ES-I3 (cell line): Measurements from ENCODE around the gene NAA25.
"Not testable (repeated sequence)": the region's sequence is repeated elsewhere in the genome, so short reads cannot be mapped to it uniquely, and the experiment has no call there.

Experiments
- H3K36me3 ChIP-seq: 2 replicates; pipeline ENCODE4 v1.6.1; 2013; ENCODE audit warnings: mild to moderate bottlenecking, low read length, control low read depth, moderate library complexity; ENCODE audit not compliant: insufficient read depth
- H3K4me1 ChIP-seq: 2 replicates; pipeline ENCODE4 v1.6.1; 2013; ENCODE audit warnings: mild to moderate bottlenecking, control low read depth, low read length; ENCODE audit not compliant: insufficient read depth
- H3K9ac ChIP-seq: 2 replicates; pipeline ENCODE4 v1.6.1; 2013; ENCODE audit warnings: low read depth, mild to moderate bottlenecking, low read length, moderate library complexity
- H3K9me3 ChIP-seq: 2 replicates; pipeline ENCODE4 v1.6.1; 2013; ENCODE audit warnings: mild to moderate bottlenecking, low read length, moderate library complexity; ENCODE audit not compliant: control insufficient read depth, insufficient read depth

Gene NAA25

DNA sequence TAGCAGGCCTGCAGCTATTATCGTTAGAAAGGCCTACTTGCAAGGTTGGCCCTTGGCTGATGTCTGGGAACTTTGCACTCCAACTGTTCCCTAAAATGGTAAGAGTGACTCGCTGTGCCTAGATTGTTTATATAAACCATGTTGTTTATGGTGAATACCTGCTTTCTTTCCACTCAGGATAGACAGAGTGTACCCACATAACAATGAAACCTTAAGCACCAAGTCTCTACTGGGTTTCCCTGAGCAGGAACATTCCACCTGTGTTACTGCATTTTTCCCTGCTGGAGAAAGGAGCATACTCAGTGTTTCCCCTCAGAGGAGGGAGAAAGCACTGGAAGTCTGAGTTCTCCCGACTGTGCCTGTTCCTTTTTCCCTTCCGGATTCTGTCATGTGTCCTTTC lies 62.6 kb downstream of the NAA25 start:
- H3K9ac ChIP-seq, result no peak overlapping the region
- H3K4me1 ChIP-seq, result no peaks in the 10 kb centered on the region
- H3K9me3 ChIP-seq, result no peaks in the 10 kb centered on the region
- peaks cover 31% of the 10 kb centered on the region for H3K36me3 ChIP-seq

GRCh38 chr12:112036614-112037013 lies 72.0 kb downstream of the NAA25 start:
- not testable (repeated sequence) for H3K9me3 ChIP-seq, H3K4me1 ChIP-seq, H3K9ac ChIP-seq
- H3K36me3 ChIP-seq, result peaks cover 30% of the 10 kb centered on the region

- no peaks in the 10 kb centered on the region; the same call in 1 of the 2 replicates for H3K4me1 ChIP-seq
- H3K36me3 ChIP-seq, result peaks cover 34% of the 10 kb centered on the region
- H3K9me3 ChIP-seq, result no peaks in the 10 kb centered on the region
- H3K9ac ChIP-seq, result no peak overlapping the region
Observed at GRCh38 chr12:112035219-112035785, 73.3 kb downstream of the NAA25 start.

DNA sequence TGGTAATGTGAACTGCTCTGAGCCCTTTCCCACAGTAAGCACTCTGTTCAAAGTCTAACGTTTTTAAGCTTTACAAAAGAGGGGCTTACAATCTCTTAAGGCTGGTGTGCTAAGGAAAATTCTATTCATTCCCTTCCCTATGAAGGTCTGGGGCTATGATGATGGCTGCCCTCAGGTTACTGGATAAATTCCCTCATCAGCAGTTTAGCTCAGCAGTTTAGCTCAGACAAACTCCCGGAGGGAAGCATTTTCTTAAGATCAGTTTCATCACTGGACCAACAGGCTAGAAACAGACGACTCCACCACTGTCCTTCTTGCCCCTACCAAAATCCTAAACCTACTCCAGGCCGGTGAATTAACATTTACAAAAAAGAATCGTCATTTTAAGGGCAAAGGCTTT lies 76.3 kb downstream of the NAA25 start:
- Histone ChIP-seq H3K9me3 (no peaks in the 10 kb centered on the region), H3K4me1 (no peaks in the 10 kb centered on the region; the same call in 1 of the 2 replicates), H3K9ac (no peak overlapping the region), H3K36me3 (peaks cover 32% of the 10 kb centered on the region)

GRCh38 chr12:112031472-112031871 lies 77.1 kb downstream of the NAA25 start:
- Histone ChIP-seq H3K4me1 (no peaks in the 10 kb centered on the region; the same call in 1 of the 2 replicates), H3K9me3 (no peaks in the 10 kb centered on the region), H3K36me3 (peaks cover 27% of the 10 kb centered on the region), H3K9ac (no peak overlapping the region)

DNA sequence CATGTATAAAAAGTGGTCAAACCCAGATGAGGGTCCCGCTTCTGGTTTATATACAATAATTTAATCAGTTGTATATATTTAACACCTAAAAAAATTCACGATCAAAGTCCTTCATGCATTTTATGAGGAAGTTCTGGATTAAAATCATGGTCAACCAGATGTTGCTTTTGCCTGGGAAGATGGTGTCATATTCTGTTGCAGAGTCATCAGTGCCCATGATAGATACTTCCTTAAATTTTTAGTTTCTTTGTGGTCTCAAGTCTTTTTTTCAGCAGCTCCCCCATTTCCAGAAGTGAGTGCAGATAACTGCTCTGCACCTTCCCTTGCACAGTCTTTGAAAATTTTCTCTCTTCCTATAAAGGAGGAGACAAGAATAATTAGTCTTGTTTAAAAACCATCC lies 79.3 kb downstream of the NAA25 start:
- Histone ChIP-seq H3K9ac (no peak overlapping the region), H3K4me1 (peaks cover 7% of the 10 kb centered on the region), H3K9me3 (no peaks in the 10 kb centered on the region), H3K36me3 (peaks cover 27% of the 10 kb centered on the region)

GRCh38 chr12:112025808-112026375 lies 82.7 kb downstream of the NAA25 start:
- Histone ChIP-seq H3K9me3 (no peaks in the 10 kb centered on the region), H3K4me1 (peaks cover 12% of the 10 kb centered on the region; the same call in 1 of the 2 replicates), H3K9ac (no peak overlapping the region), H3K36me3 (peaks cover 20% of the 10 kb centered on the region)

DNA sequence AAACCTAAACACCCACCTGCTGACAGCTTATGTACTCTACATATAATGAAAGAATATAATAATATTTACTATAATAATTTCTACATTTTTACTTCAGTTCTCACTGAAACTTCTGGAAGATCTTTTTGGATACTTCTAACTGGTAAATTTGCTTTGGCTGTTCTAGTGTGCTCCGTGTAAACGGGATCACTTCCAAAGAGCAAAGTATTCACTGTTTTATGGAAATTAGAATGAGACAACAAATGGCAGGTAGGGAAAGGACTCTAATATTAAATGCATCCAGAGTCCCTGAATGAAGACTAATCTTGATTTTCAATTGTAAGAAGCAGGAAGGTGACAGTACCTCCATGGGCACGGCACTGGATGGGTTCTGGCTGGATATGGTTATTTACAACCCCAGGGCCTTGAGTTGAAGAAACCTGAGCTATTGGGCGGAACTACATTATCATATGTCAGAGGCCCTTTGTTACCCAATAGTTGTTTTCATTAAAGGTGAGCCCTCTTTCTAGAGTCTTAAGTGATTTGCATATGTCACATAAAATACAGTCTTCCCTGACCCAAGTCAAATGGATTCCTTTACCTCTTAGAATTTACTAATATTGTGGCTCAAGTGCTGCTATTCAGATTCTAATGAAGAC lies 84.7 kb downstream of the NAA25 start:
- H3K4me1 ChIP-seq, result peaks cover 12% of the 10 kb centered on the region; the same call in 1 of the 2 replicates
- no peak overlapping the region for H3K9ac ChIP-seq
- H3K9me3 ChIP-seq, result no peaks in the 10 kb centered on the region
- peaks cover 16% of the 10 kb centered on the region for H3K36me3 ChIP-seq

DNA sequence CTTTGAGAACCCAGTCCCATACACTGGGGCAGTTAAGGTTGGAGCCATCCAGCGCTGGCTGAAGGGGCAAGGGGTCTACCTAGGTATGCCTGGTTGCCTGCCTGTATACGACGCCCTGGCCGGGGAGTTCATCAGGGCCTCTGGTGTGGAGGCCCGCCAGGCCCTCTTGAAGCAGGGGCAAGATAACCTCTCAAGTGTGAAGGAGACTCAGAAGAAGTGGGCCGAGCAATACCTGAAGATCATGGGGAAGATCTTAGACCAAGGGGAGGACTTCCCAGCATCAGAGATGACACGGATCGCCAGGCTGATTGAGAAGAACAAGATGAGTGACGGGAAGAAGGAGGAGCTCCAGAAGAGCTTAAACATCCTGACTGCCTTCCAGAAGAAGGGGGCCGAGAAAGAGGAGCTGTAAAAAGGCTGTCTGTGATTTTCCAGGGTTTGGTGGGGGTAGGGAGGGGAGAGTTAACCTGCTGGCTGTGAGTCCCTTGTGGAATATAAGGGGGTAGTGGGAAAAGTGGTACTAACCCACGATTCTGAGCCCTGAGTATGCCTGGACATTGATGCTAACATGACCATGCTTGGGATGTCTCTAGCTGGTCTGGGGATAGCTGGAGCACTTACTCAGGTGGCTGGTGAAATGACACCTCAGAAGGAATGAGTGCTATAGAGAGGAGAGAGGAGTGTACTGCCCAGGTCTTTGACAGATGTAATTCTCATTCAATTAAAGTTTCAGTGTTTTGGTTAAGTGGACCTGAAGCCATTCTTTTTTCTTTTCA lies 86.2 kb downstream of the NAA25 start:
- H3K4me1 ChIP-seq, result peaks cover 12% of the 10 kb centered on the region; the same call in 1 of the 2 replicates
- no peaks in the 10 kb centered on the region for H3K9me3 ChIP-seq
- H3K9ac ChIP-seq, result no peak overlapping the region
- peaks cover 12% of the 10 kb centered on the region for H3K36me3 ChIP-seq

- peaks cover 15% of the 10 kb centered on the region for H3K36me3 ChIP-seq
- H3K4me1 ChIP-seq, result peaks cover 7% of the 10 kb centered on the region; the same call in 1 of the 2 replicates
- H3K9ac ChIP-seq, result no peak overlapping the region
- H3K9me3 ChIP-seq, result no peaks in the 10 kb centered on the region
Observed at GRCh38 chr12:112020947-112021457, 87.6 kb downstream of the NAA25 start.

- Histone ChIP-seq H3K9ac (no peak overlapping the region), H3K9me3 (no peaks in the 10 kb centered on the region), H3K4me1 (peaks cover 5% of the 10 kb centered on the region; the same call in 1 of the 2 replicates), H3K36me3 (peaks cover 19% of the 10 kb centered on the region)
Observed at GRCh38 chr12:112018571-112019237, 89.9 kb downstream of the NAA25 start.

DNA sequence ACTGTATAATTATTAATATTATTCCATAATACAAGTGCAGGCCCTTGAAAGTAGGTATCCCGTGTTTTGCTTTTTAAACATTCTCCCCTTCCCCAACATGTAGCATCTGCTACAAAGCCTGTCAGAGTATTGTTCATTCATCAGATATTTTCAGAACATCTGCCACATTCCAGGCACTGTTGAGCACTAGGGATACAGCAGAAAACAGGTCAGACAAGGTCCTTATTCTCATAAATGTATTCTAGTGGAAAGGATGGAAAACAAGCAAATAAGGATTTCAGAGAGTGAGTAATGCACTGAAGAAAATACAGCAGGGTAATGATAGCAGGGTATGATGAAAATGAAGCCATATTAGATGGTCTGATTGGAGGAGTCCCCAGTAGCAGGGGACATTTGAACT lies 91.5 kb downstream of the NAA25 start:
- H3K36me3 ChIP-seq, result peaks cover 14% of the 10 kb centered on the region
- H3K9me3 ChIP-seq, result no peaks in the 10 kb centered on the region
- peaks cover 5% of the 10 kb centered on the region; the same call in 1 of the 2 replicates for H3K4me1 ChIP-seq
- H3K9ac ChIP-seq, result no peak overlapping the region

GRCh38 chr12:112015938-112016337 lies 92.6 kb downstream of the NAA25 start:
- H3K4me1 ChIP-seq, result peaks cover 8% of the 10 kb centered on the region
- no peaks in the 10 kb centered on the region for H3K9me3 ChIP-seq
- H3K9ac ChIP-seq, result no peak overlapping the region
- H3K36me3 ChIP-seq, result peaks cover 14% of the 10 kb centered on the region
